Activated naive CD4-positive, alpha-beta T cell treated with anti-CD3 and anti-CD28 coated beads for 36 hours (primary cell): Measurements from ENCODE around the gene CEND1. TPM values are rescaled to one million over a fixed set of nuclear protein-coding genes. Genes with fewer than 3 reads are reported as not detected.
"Not testable (repeated sequence)": the region's sequence is repeated elsewhere in the genome, so short reads cannot be mapped to it uniquely, and the experiment has no call there.

ENCODE experiments used
- CTCF ChIA-PET: fragments of 350-600 bp; sonication (Branson Sonifier 250); formaldehyde crosslinking; loops from one replicate; lab custom pipeline; 2021; ENCODE audit warnings: antibody characterized with exemption; lab: Charles Lee
- DNase-seq: peaks from one replicate; pipeline ENCODE4 v3.0.0-alpha.2; 2020
- H3K27ac Mint-ChIP-seq: one replicate; pipeline ENCODE4 v1.8.0; 2021; ENCODE audit warnings: mild to moderate bottlenecking, mixed read lengths
- H3K27me3 Mint-ChIP-seq: one replicate; pipeline ENCODE4 v1.8.0; 2021; ENCODE audit warnings: low read depth, mixed read lengths
- H3K36me3 Mint-ChIP-seq: one replicate; pipeline ENCODE4 v1.8.0; 2021; ENCODE audit warnings: low read depth, mixed read lengths
- H3K4me1 Mint-ChIP-seq: one replicate; pipeline ENCODE4 v1.8.0; 2021; ENCODE audit warnings: low read depth, mixed read lengths
- H3K4me3 Mint-ChIP-seq: one replicate; pipeline ENCODE4 v1.8.0; 2021; ENCODE audit warnings: mild to moderate bottlenecking, moderate library complexity, mixed read lengths
- H3K9me3 Mint-ChIP-seq: one replicate; pipeline ENCODE4 v1.8.0; 2021; ENCODE audit warnings: mixed read lengths
- intact Hi-C: fragments of 100-400 bp; cut with micrococcal nuclease; formaldehyde crosslinking; loops from one replicate; pipeline ENCODE4 v1.15.1; 2023
- total RNA-seq, 2 experiments: library from RNA; stranded (reverse); gene quantifications; one replicate each; pipeline ENCODE4 v1.2.3, GENCODE V29; 2021

CEND1 gene
- total RNA-seq, 2 experiments from 2014 or later = 0.17 TPM; not detected in 1

DNA sequence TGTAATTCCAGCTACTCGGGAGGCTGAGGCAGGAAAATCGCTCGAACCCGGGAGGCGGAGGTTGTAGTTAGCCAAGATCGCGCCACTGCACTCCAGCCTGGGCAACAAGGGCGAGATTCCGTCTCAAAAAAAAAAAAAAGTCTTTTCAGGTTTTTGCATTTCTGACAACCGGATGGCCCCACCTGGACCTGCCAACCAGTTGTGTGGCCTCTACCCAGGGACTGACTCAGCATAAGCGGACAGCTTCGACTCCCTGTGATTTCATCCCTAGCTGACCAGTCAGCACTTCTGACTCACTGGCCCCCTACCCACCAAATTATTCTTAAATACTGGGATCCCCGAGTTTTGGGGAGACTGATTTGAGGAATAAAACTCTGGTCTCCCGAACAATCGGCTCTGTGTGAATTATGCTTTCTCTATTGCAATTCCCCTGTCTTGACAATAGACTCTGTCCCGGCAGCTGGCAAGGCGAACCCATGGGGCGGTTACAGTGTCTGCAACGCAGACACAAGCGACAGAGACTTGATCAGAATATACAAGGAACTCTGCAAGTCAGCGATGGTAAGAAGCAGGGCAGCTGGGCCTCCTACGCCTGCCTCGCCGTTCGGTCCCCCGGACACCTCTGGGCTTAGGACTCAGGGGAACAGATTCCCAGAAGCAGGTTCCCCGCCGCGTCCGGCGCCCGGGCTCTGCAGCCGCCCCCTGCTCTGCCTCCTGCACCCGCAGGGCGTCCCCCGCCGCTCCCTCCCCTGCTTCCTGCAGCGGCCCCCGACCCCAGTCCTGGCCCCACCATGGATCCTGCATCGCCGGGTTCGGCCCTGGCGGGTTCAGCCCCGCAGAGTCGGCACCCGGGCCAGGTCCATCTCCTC lies 43.4 kb downstream of the CEND1 start:
- no peak overlapping the region for H3K27ac Mint-ChIP-seq
- H3K4me3 Mint-ChIP-seq = peak overlapping the region; percentile 84
- peaks cover 21% of the 10 kb centered on the region for H3K4me1 Mint-ChIP-seq
- no peaks in the 10 kb centered on the region for H3K27me3 Mint-ChIP-seq
- H3K9me3 Mint-ChIP-seq = no peaks in the 10 kb centered on the region
- peaks cover 2% of the 10 kb centered on the region for H3K36me3 Mint-ChIP-seq
- CTCF ChIA-PET = interaction anchor here (0.7 kb wide), 1 partner anchor 479 kb away, joined by 3 read pairs; no protein-coding TSS in a partner anchor
- intact Hi-C loops = loop anchor here (1.0 to 5.0 kb wide), 5 partner anchors 20 to 509 kb away; partner anchors contain the start of genes DEAF1, GATD1, PSMD13 and SIRT3
- peak; percentile 58 for DNase-seq

DNA sequence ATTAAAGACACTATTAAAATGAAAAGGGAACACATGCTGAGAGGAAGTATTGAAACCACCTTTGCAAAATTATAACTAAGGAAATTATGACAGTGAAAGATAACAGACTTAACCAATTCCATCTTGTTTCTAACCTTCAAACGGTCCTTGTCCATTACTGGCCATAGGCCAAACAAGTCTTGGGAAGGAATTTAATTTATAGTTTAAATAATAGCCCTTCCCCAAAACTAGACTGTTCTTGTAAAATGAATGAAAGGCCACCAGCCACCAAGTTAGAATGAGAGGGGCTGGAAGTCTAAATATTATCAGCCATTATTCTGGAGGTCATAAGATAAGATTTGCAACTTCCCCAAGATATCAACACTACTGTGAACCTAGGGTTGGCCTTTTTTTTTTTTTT lies 44.5 kb downstream of the CEND1 start:
- Mint-ChIP-seq H3K4me1 (peaks cover 17% of the 10 kb centered on the region), H3K36me3 (peaks cover 2% of the 10 kb centered on the region), H3K27ac (no peak overlapping the region), H3K9me3 (no peaks in the 10 kb centered on the region), H3K27me3 (no peaks in the 10 kb centered on the region), H3K4me3 (no peak overlapping the region)
- intact Hi-C loops = loop anchor here (5.0 kb wide), 1 partner anchor 508 kb away; the partner anchor contains the start of genes PSMD13 and SIRT3
- DNase-seq = no peak
- CTCF ChIA-PET = no interaction called here

DNA sequence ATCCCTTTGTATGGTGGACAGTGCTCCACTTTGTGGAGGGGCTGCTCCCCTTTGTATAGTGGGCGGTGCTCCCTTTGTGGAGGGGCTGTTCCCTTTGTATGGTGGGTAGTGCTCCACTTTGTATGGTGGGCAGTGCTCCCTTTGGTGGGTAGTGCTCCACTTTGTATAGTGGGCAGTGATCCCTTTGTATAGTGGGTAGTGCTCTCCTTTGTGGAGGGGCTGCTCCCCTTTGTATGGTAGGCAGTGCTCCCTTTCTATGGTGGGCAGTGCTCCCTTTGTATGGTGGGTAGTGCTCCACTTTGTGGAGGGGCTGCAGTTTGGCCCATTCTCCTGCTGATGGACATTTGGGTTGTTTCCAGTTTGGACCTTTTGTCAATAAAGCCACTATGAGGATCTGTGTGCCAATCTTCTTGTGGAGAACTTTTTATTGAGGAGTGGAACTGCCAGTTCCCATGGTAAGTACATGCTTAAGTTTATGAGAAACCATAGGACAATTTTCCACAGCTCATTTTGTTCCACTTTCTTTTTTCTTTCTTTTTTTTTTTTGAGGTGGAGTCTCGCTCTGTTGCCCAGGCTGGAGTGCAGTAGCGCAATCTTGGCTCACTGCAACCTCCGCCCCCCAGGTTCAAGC lies 47.2 kb downstream of the CEND1 start:
- Mint-ChIP-seq H3K4me3 (no peak overlapping the region), H3K27me3 (no peaks in the 10 kb centered on the region), H3K27ac (no peak overlapping the region), H3K36me3 (no peaks in the 10 kb centered on the region), H3K4me1 (peaks cover 8% of the 10 kb centered on the region), H3K9me3 (no peaks in the 10 kb centered on the region)
- DNase-seq = no peak
- intact Hi-C loops = no loop called here
- CTCF ChIA-PET = interaction anchor here (1.0 kb wide), 1 partner anchor 16 kb away, joined by 3 read pairs; no protein-coding TSS in a partner anchor

DNA sequence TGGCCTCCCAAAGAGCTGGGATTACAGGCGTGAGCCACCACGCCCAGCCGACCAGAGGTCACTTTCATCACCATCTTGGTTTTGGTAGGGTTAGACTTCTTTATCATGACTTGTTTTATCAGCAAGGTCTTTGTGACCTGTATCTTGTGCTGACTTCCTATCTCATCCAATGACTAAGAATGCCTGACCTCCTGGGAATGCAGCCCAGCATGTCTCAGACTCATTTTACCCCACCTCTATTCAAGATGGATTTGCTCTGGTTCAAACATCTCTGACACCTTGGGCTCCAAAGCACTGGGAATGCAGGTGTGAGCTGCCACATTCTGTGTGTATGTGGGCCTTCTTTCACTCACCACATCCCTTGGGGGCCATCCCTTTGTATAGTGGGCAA lies 47.7 kb downstream of the CEND1 start:
- DNase-seq = no peak
- CTCF ChIA-PET = interaction anchor here (1.0 kb wide), 1 partner anchor 16 kb away, joined by 3 read pairs; no protein-coding TSS in a partner anchor
- peaks cover 13% of the 10 kb centered on the region for H3K4me1 Mint-ChIP-seq
- no peak overlapping the region for H3K27ac Mint-ChIP-seq
- intact Hi-C loops = no loop called here
- H3K27me3 Mint-ChIP-seq = no peaks in the 10 kb centered on the region
- H3K36me3 Mint-ChIP-seq = no peaks in the 10 kb centered on the region
- H3K9me3 Mint-ChIP-seq = no peaks in the 10 kb centered on the region
- no peak overlapping the region for H3K4me3 Mint-ChIP-seq

DNA sequence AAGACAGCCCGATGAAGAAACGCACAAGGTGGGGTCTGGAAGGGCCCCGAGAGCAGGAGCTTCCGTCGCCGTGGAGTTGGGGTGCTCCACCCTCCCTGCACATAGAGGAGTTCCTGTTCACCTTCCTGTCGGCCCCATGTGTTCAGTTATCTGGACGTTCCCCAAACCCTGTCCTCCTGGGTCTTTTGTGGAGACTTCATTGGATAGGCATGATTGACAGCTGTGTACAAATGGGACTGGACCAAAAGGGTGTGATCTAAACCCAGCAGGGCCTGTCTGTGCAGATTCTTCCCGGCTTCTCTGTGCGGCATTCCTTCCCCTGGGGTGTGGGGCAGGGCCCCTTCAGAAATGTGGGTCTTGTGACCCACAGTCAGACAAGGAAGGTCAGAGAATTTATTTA lies 52.0 kb downstream of the CEND1 start:
- intact Hi-C loops, H3K9me3 Mint-ChIP-seq, H3K27ac Mint-ChIP-seq, H3K27me3 Mint-ChIP-seq, DNase-seq, H3K36me3 Mint-ChIP-seq: not testable (repeated sequence)
- Mint-ChIP-seq H3K4me3 (peak overlapping the region; percentile 52), H3K4me1 (peaks cover 16% of the 10 kb centered on the region)
- CTCF ChIA-PET = interaction anchor here (0.8 to 1.1 kb wide), 2 partner anchors 15 to 18 kb away, joined by 3 read pairs; no protein-coding TSS in a partner anchor

DNA sequence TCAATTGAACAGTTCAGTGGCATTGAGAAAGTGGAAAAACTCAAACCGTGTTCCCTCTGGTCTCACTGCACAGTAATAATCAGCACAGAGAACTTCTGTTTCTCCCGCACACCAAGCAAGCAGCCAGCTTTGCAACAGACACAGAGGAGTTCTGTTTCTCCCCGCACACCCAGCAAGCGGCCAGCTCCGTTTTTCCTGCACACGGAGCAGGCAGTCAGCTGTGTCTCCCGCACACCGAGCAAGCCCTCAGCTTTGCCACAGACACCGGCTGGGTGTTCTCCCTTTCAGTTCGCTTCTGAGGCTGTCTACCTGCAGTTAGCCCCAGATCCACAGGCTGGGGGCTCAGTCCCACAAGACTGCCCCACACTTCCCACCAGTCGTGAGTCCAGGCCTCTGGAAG lies 52.5 kb downstream of the CEND1 start:
- peaks cover 16% of the 10 kb centered on the region for H3K4me1 Mint-ChIP-seq
- H3K9me3 Mint-ChIP-seq = no peaks in the 10 kb centered on the region

More for the DNA sequence above, 52.5 kb downstream of the CEND1 start:
- Mint-ChIP-seq H3K4me3 (peak overlapping the region; percentile 52), H3K27me3 (no peaks in the 10 kb centered on the region), H3K27ac (no peak overlapping the region), H3K36me3 (no peaks in the 10 kb centered on the region)
- DNase-seq = peak; percentile 21
- CTCF ChIA-PET = interaction anchor here (0.6 to 1.1 kb wide), 2 partner anchors 14 to 41 kb away, joined by 3 read pairs; no protein-coding TSS in a partner anchor
- intact Hi-C loops = no loop called here

Other genes with a start within 250 kb of the CEND1 start
- gene LMNTD2, start 229.4 kb downstream of the CEND1 start, total RNA-seq = 1 to 10 TPM; 4.5 to 5.2 TPM
- 1 to 10 TPM; 8.3 to 9.9 TPM for gene RASSF7, start 229.1 kb downstream of the CEND1 start, total RNA-seq
- gene PHRF1, start 213.6 kb downstream of the CEND1 start, total RNA-seq = 10 to 100 TPM; 25.6 to 26.1 TPM
- gene IRF7, start 174.1 kb downstream of the CEND1 start, total RNA-seq = 10 to 100 TPM; 83.2 to 92.7 TPM
- gene CDHR5, start 165.1 kb downstream of the CEND1 start, total RNA-seq = not detected
- not detected for gene SCT, start 162.9 kb downstream of the CEND1 start, total RNA-seq
- 1 to 10 TPM; 1.0 to 1.2 TPM for gene DRD4, start 152.8 kb downstream of the CEND1 start, total RNA-seq
- 10 to 100 TPM; 57.5 to 67.9 TPM for gene DEAF1, start 94.9 kb downstream of the CEND1 start, total RNA-seq
- 1 to 10 TPM; 5.6 to 6.0 TPM for gene TMEM80, start 94.3 kb downstream of the CEND1 start, total RNA-seq
- gene EPS8L2, start 83.9 kb downstream of the CEND1 start, total RNA-seq = 1 to 10 TPM; 7.1 to 8.1 TPM
- gene TALDO1, start 42.6 kb downstream of the CEND1 start, total RNA-seq = 100 to 1,000 TPM; 327 to 360 TPM
- 10 to 100 TPM; 33.0 to 34.3 TPM for gene GATD1, start 12.6 kb downstream of the CEND1 start, total RNA-seq
- 10 to 100 TPM; 19.1 to 21.8 TPM for gene SLC25A22, start 8.2 kb upstream of the CEND1 start, total RNA-seq
- 10 to 100 TPM; 43.2 to 45.2 TPM for gene PIDD1, start 15.1 kb upstream of the CEND1 start, total RNA-seq
- gene RPLP2, start 19.9 kb upstream of the CEND1 start, total RNA-seq = 1,000 to 10,000 TPM; 3,807 to 3,940 TPM
- 10 to 100 TPM; 15.5 to 22.6 TPM for gene PNPLA2, start 28.8 kb upstream of the CEND1 start, total RNA-seq
- under 1 TPM; 0.32 to 0.41 TPM for gene CRACR2B, start 37.8 kb upstream of the CEND1 start, total RNA-seq
- 10 to 100 TPM; 16.3 to 18.1 TPM for gene CD151, start 42.9 kb upstream of the CEND1 start, total RNA-seq
- gene POLR2L, start 52.4 kb upstream of the CEND1 start, total RNA-seq = 10 to 100 TPM; 68.1 to 68.2 TPM
- 1 to 10 TPM; 5.0 to 6.3 TPM for gene TSPAN4, start 52.8 kb upstream of the CEND1 start, total RNA-seq
- gene CHID1, start 120.7 kb upstream of the CEND1 start, total RNA-seq = 10 to 100 TPM; 51.8 to 56.3 TPM
- 10 to 100 TPM; 34.6 to 36.6 TPM for gene AP2A2, start 135.8 kb upstream of the CEND1 start, total RNA-seq
- gene MUC6, start 246.6 kb upstream of the CEND1 start, total RNA-seq = not detected